B cell (primary cell): ENCODE data around the gene HEPACAM2. TPM values are rescaled to one million over a fixed set of nuclear protein-coding genes. Genes with fewer than 3 reads are reported as not detected.

Source experiments
- ATAC-seq: fragments of 200-7000 bp; cut with Tn5 transposase; one replicate; pipeline ENCODE4 v1.10.0; 2021; ENCODE audit warnings: low read depth, mild to moderate bottlenecking, moderate number of reproducible peaks, moderate library complexity
- CTCF ChIA-PET: fragments of 350-600 bp; sonication (Branson Sonifier 250); formaldehyde crosslinking; loops from one replicate; lab custom pipeline; 2021; ENCODE audit warnings: antibody characterized with exemption, inconsistent platforms; lab: Charles Lee
- POLR2A ChIA-PET: fragments of 350-600 bp; sonication (Branson Sonifier 250); formaldehyde crosslinking; loops from one replicate; lab custom pipeline; 2021; ENCODE audit warnings: antibody characterized with exemption; lab: Charles Lee
- DNase-seq: peaks from one replicate; pipeline ENCODE4 v3.0.0; 2013
- H2AFZ ChIP-seq: 2 replicates; pipeline ENCODE4 v1.6.1; 2012; ENCODE audit warnings: mild to moderate bottlenecking, low read depth, low read length; ENCODE audit not compliant: insufficient read depth, poor library complexity, severe bottlenecking
- H3K27ac ChIP-seq, 2 donors: 1 replicate in 1 of 2; 2 replicates in 1 of 2; pipeline ENCODE4 v1.5.1; 2012 to 2013; ENCODE audit warnings: low read length in 2 of 2, mild to moderate bottlenecking in 2 of 2, moderate library complexity in 1 of 2
- H3K27me3 ChIP-seq, 4 experiments: fragments of 200-600 bp in 1 of 4; sonication (generic) in 1 of 4; replicated peaks in 1 of 4; 1 replicate in 2 of 4; 2 replicates in 2 of 4; pipeline versions ENCODE4 v1.6.1 to v1.7.0; 2013 to 2016; ENCODE audit warnings: low read length in 3 of 4, mild to moderate bottlenecking in 2 of 4, mixed read lengths in 1 of 4, moderate library complexity in 1 of 4; ENCODE audit not compliant: insufficient read depth in 4 of 4, control insufficient read depth in 3 of 4; ENCODE audit errors: control extremely low read depth in 1 of 4
- H3K36me3 ChIP-seq, 2 experiments: replicated peaks in 1 of 2; 1 replicate in 1 of 2; 2 replicates in 1 of 2; pipeline versions ENCODE4 v1.6.1 to v1.7.1; 2013; ENCODE audit warnings: low read length in 1 of 2; ENCODE audit not compliant: insufficient read depth in 2 of 2, control insufficient read depth in 1 of 2; ENCODE audit errors: control extremely low read depth in 1 of 2, extremely low read depth in 1 of 2
- H3K4me1 ChIP-seq, 2 donors: fragments of 200-600 bp in 1 of 2; sonication (generic) in 1 of 2; 1 replicate in 1 of 2; 2 replicates in 1 of 2; pipeline versions ENCODE4 v1.5.1 to v1.6.1; 2013 to 2017; ENCODE audit warnings: low read length in 2 of 2; ENCODE audit not compliant: control insufficient read depth in 2 of 2, insufficient read depth in 2 of 2
- H3K4me2 ChIP-seq: replicated peaks from 2 replicates; pipeline ENCODE3; 2012; ENCODE audit warnings: mild to moderate bottlenecking, low read depth, low read length; ENCODE audit not compliant: poor library complexity, severe bottlenecking
- H3K4me3 ChIP-seq, 5 experiments: fragments of 200-600 bp in 1 of 5; sonication (generic) in 1 of 5; 1 replicate in 3 of 5; 2 replicates in 2 of 5; pipeline versions ENCODE4 v1.5.1 to v1.7.0; 2011 to 2016; ENCODE audit warnings: low read length in 4 of 5, mild to moderate bottlenecking in 4 of 5, low read depth in 2 of 5, control low read depth in 1 of 5, moderate library complexity in 1 of 5; ENCODE audit not compliant: insufficient read depth in 1 of 5; ENCODE audit errors: control extremely low read depth in 1 of 5, extremely low read depth in 1 of 5
- H3K79me2 ChIP-seq: fragments of 200-600 bp; sonication (generic); one replicate; pipeline ENCODE4 v1.6.0; 2016; ENCODE audit warnings: low read length; ENCODE audit not compliant: control insufficient read depth, insufficient read depth
- H3K9ac ChIP-seq: fragments of 200-600 bp; sonication (generic); 2 replicates; pipeline ENCODE4 v1.6.1; 2017; ENCODE audit warnings: mild to moderate bottlenecking, low read length, moderate library complexity
- H3K9me3 ChIP-seq, 3 donors: one replicate each; pipeline versions ENCODE4 v1.6.1 to v1.7.1; 2013; ENCODE audit warnings: low read length in 2 of 3; ENCODE audit not compliant: control insufficient read depth in 2 of 3, insufficient read depth in 1 of 3; ENCODE audit errors: control extremely low read depth in 1 of 3
- H4K20me1 ChIP-seq: 2 replicates; pipeline ENCODE4 v1.6.0; 2012; ENCODE audit warnings: mild to moderate bottlenecking, low read length; ENCODE audit not compliant: insufficient read depth, control insufficient read depth, poor library complexity, severe bottlenecking
- H3K27ac Mint-ChIP-seq: one replicate; pipeline ENCODE4 v1.8.0; 2021; ENCODE audit warnings: mixed read lengths
- H3K27me3 Mint-ChIP-seq: one replicate; pipeline ENCODE4 v1.8.0; 2021; ENCODE audit warnings: mixed read lengths
- H3K4me1 Mint-ChIP-seq: one replicate; pipeline ENCODE4 v1.8.0; 2021; ENCODE audit warnings: mixed read lengths
- H3K4me3 Mint-ChIP-seq: one replicate; pipeline ENCODE4 v1.8.0; 2021; ENCODE audit warnings: mixed read lengths
- H3K9me3 Mint-ChIP-seq: one replicate; pipeline ENCODE4 v1.8.0; 2022; ENCODE audit warnings: mixed read lengths; ENCODE audit not compliant: insufficient read depth
- EZH2 ChIP-seq: IDR thresholded peaks from 2 replicates; pipeline ENCODE4 v1.6.1; 2012; ENCODE audit warnings: borderline replicate concordance, low read depth, mild to moderate bottlenecking, moderate library complexity, low read length; ENCODE audit not compliant: insufficient read depth, poor library complexity, severe bottlenecking
- WGBS: methylation state at CpG from one replicate; pipeline ENCODE4 v1.1.5; 2013; ENCODE audit warnings: missing lambda C conversion rate; ENCODE audit not compliant: insufficient coverage; 5-methylcytosine and 5-hydroxymethylcytosine counted together
- intact Hi-C: fragments of 100-400 bp; cut with micrococcal nuclease; formaldehyde crosslinking; loops from one replicate; pipeline ENCODE4 v1.10.0; 2022
- polyA plus RNA-seq: library from polyadenylated mRNA; depleted of rRNA; stranded (reverse); fragments of >200 nt; gene quantifications from 2 replicates; pipeline ENCODE4 v1.2.3, GENCODE V29; 2012
- total RNA-seq, 2 donors: library from RNA; stranded (reverse); fragments of 120-200 nt in 1 of 2; gene quantifications; 1 replicate in 1 of 2; 2 replicates in 1 of 2; pipeline versions ENCODE4 v1.2.3 to v1.2.4, GENCODE V29; 2013 to 2022
- TF ChIP-seq, protein P1 (sequence below): fragments of 200-600 bp; IDR thresholded peaks from one replicate; pipeline ENCODE4 v1.8.0; 2022; ENCODE audit warnings: antibody characterized with exemption, mild to moderate bottlenecking

HEPACAM2 gene
- total and polyA plus RNA-seq, 2 donors (not counting 1 experiment from before 2014, with no cell fraction given): not detected

DNA sequence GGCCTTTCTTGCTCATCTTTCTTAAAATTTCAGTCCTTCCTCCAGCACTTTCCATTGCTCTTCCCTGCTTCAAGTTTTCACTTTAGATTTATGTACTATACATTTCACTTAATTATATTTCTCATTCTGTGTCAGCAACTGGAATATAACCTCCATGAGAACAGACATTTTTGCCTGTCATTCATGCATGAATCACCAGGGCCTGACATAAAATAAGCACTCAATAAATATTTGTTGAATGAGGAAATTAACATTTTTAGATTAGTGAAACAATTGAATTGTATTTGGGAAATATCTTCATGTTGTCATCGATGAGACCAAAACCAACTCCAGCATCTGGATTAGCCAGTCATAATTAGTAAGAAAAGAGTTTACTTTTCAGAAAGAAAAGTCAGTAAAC lies 84.1 kb downstream of the HEPACAM2 start:
- no peak overlapping the region for H3K27ac Mint-ChIP-seq
- ATAC-seq: no peak
- CTCF ChIA-PET: no interaction called here
- no peak overlapping the region for H3K4me3 Mint-ChIP-seq
- POLR2A ChIA-PET: no interaction called here
- no peak for TF ChIP-seq EZH2
- TF ChIP-seq, protein P1, sequence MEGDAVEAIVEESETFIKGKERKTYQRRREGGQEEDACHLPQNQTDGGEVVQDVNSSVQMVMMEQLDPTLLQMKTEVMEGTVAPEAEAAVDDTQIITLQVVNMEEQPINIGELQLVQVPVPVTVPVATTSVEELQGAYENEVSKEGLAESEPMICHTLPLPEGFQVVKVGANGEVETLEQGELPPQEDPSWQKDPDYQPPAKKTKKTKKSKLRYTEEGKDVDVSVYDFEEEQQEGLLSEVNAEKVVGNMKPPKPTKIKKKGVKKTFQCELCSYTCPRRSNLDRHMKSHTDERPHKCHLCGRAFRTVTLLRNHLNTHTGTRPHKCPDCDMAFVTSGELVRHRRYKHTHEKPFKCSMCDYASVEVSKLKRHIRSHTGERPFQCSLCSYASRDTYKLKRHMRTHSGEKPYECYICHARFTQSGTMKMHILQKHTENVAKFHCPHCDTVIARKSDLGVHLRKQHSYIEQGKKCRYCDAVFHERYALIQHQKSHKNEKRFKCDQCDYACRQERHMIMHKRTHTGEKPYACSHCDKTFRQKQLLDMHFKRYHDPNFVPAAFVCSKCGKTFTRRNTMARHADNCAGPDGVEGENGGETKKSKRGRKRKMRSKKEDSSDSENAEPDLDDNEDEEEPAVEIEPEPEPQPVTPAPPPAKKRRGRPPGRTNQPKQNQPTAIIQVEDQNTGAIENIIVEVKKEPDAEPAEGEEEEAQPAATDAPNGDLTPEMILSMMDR: no peak
- H3K4me3 ChIP-seq: no peak overlapping the region
- H3K79me2 ChIP-seq: peaks cover 22% of the 10 kb centered on the region
- H3K9ac ChIP-seq: no peak overlapping the region
- intact Hi-C loops: no loop called here
- peaks cover 0 to 10% (median 5%) of the 10 kb centered on the region in 3 donors for H3K9me3 ChIP-seq
- peaks cover 21 to 26% of the 10 kb centered on the region in 2 donors for H3K4me1 ChIP-seq
- no peak overlapping the region for H3K4me2 ChIP-seq
- H3K27me3 ChIP-seq: no peaks in the 10 kb centered on the region
- no peak overlapping the region for H3K27ac ChIP-seq
- DNase-seq: no peak
- H3K27me3 Mint-ChIP-seq: no peaks in the 10 kb centered on the region
- whole genome bisulfite sequencing: no CpG with 5 or more reads among the region's 1 CpG
- H3K36me3 ChIP-seq: peaks cover 33 to 78% of the 10 kb centered on the region in 2 experiments
- peaks cover 19% of the 10 kb centered on the region for H3K4me1 Mint-ChIP-seq
- H3K9me3 Mint-ChIP-seq: peaks cover 4% of the 10 kb centered on the region
- no peak overlapping the region for H2AFZ ChIP-seq
- peaks cover 3% of the 10 kb centered on the region for H4K20me1 ChIP-seq

DNA sequence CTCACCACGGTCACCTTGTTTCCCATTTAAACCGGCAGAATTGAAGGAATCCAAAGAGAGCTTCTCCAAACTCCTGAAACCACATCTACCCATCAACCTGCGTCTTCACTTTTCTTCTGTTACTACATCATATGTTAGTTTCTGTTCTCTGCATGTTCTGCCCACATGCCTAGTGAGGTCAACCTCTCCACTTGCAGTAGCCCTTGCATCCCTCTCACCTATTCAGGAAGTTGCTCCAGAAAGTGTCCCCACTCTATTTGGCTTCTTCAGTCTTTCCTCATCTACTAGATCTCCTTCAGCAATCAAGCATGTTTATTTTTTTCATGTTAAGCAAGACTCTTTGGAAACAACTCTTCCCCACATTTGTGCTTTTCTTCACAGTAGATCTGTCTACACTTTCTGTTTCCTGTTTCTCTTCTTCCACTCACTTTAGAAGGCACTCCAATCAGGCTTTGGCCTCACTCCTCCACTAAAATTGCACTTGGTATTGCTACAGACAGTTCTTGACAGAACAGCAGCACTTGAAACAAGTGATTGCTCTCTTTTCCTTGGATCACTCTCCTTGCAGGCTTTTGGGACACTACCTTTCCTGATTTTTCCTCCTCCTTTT lies 85.6 kb downstream of the HEPACAM2 start:
- 96% methylated on average over 3 of the region's 3 CpGs for WGBS
- H3K9ac ChIP-seq: no peak overlapping the region
- no peak for DNase-seq

More for the DNA sequence above, 85.6 kb downstream of the HEPACAM2 start:
- H3K36me3 ChIP-seq: peaks cover 37 to 91% of the 10 kb centered on the region in 2 experiments
- no peak for ATAC-seq
- no peak overlapping the region for H3K4me2 ChIP-seq
- H3K27ac ChIP-seq: no peak overlapping the region
- Mint-ChIP-seq H3K4me3 (no peak overlapping the region), H3K27ac (no peak overlapping the region), H3K9me3 (peaks cover 5% of the 10 kb centered on the region), H3K4me1 (peaks cover 5% of the 10 kb centered on the region), H3K27me3 (no peaks in the 10 kb centered on the region)
- ChIA-PET POLR2A (no interaction called here), CTCF (no interaction called here)
- no peaks in the 10 kb centered on the region for H3K27me3 ChIP-seq
- H3K4me1 ChIP-seq: peaks cover 7 to 12% of the 10 kb centered on the region in 2 donors
- TF ChIP-seq EZH2: no peak
- TF ChIP-seq, protein P1: no peak
- H4K20me1 ChIP-seq: peaks cover 1% of the 10 kb centered on the region
- H3K4me3 ChIP-seq: no peak overlapping the region
- peaks cover 8% of the 10 kb centered on the region for H3K79me2 ChIP-seq
- intact Hi-C loops: no loop called here
- no peak overlapping the region for H2AFZ ChIP-seq
- peaks cover under 1 to 12% (median 11%) of the 10 kb centered on the region in 3 donors for H3K9me3 ChIP-seq
